NCI-H128 (cell line): ENCODE measurements around the gene NAALADL2.
"Not testable (repeated sequence)": the region's sequence is repeated elsewhere in the genome, so short reads cannot be mapped to it uniquely, and the experiment has no call there.

Experiments
- DNase-seq: peaks from one replicate; lab custom pipeline; 2025; ENCODE audit not compliant: unreplicated experiment; lab: John Stamatoyannopoulos, UW

Gene NAALADL2

GRCh38 chr3:175818811-175819464, 959.8 kb downstream of the NAALADL2 start:
- no peak for DNase-seq

GRCh38 chr3:175822766-175823491, 963.8 kb downstream of the NAALADL2 start:
- DNase-seq: not testable (repeated sequence)

- DNase-seq: not testable (repeated sequence)
Measured at GRCh38 chr3:175825016-175825580, 966.0 kb downstream of the NAALADL2 start.

GRCh38 chr3:175826759-175827158, 967.6 kb downstream of the NAALADL2 start:
- no peak for DNase-seq

GRCh38 chr3:175829809-175830208, 970.7 kb downstream of the NAALADL2 start:
- not testable (repeated sequence) for DNase-seq

GRCh38 chr3:175835763-175836162, 976.6 kb downstream of the NAALADL2 start:
- not testable (repeated sequence) for DNase-seq

GRCh38 chr3:175836617-175837016, 977.5 kb downstream of the NAALADL2 start:
- DNase-seq: no peak

- no peak for DNase-seq
Measured at GRCh38 chr3:175837962-175838361, 978.8 kb downstream of the NAALADL2 start.

GRCh38 chr3:175839366-175840005, 980.4 kb downstream of the NAALADL2 start:
- DNase-seq: no peak

- no peak for DNase-seq
Measured at GRCh38 chr3:175851541-175851940, 992.4 kb downstream of the NAALADL2 start.

- DNase-seq: no peak
Measured at GRCh38 chr3:175852560-175852959, 993.4 kb downstream of the NAALADL2 start.

- DNase-seq: no peak
Measured at GRCh38 chr3:175857666-175858270, 998.6 kb downstream of the NAALADL2 start.
